GM23248 (cell line): ENCODE measurements around the gene PDCD5.

Experiments
- EZH2 ChIP-seq: fragments of 200-600 bp; sonication (generic); IDR thresholded peaks from 2 replicates; pipeline ENCODE4 v1.6.1; 2018; ENCODE audit warnings: antibody characterized with exemption, mild to moderate bottlenecking; ENCODE audit not compliant: insufficient read depth, poor library complexity, severe bottlenecking
- EZH2phosphoT487 ChIP-seq: fragments of 200-600 bp; sonication (generic); IDR thresholded peaks from 2 replicates; pipeline ENCODE4 v1.6.1; 2018; ENCODE audit warnings: antibody characterized with exemption, moderate library complexity, mild to moderate bottlenecking, low read depth; ENCODE audit not compliant: insufficient read depth

DNA sequence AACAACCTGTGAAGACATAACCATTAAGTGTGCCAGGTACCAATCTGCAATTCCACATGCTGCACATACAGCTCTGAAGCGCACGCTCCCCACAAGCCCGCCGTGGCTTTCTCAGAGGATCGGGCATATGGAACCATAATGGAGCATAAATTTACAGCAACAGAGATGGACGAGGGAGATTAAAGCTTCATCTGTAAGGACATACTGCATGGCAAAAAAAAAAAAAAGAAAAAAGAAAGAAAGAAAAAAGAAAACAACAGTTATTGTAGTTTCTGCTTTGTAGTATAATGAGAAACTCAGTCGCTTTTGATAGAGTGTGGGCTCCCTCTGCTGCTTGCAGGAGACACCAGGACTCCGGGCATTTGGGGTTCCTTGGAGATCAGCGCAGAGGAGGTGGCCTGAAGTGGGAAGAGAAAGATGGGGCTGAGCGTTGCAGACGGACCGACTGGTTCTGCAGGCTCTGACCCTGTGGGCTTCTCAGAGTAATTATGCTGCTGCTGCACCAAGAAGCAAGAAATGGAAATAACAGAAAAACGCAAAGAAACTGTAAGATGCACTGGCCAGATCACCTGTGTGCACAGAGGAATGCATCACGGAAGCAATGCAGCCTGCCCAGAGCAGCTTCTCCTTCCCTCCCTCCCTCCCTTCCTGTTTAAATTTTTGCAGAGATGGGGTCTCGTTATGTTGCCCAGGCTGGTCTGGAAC lies 10.8 kb upstream of the PDCD5 start:
- no peak for TF ChIP-seq EZH2
- TF ChIP-seq EZH2phosphoT487, result no peak
